Measurements from ENCODE around the gene AK4. TPM values are rescaled to one million over a fixed set of nuclear protein-coding genes. Genes with fewer than 3 reads are reported as not detected.

AK4 gene
- total RNA-seq, 1 experiment from 2014 or later = 131 TPM

- ChIA-PET CTCF (no interaction called here), POLR2A (no interaction called here)
- no peaks in the 10 kb centered on the region for H3K27me3 ChIP-seq (replicated peaks; ENCODE audit: control insufficient read depth, insufficient read depth, low read length)
- H3K27ac Mint-ChIP-seq (ENCODE audit: unreplicated experiment) = no peak overlapping the region
- intact Hi-C loops (cut with micrococcal nuclease; ENCODE audit: unreplicated experiment) = loop anchor here (5.0 kb wide), 1 partner anchor 1005 kb away; no protein-coding TSS in a partner anchor
- no peak overlapping the region for H3K4me3 Mint-ChIP-seq (ENCODE audit: unreplicated experiment)
- no peaks in the 10 kb centered on the region for H3K4me1 ChIP-seq
- TF ChIP-seq CTCF (IDR thresholded peaks at IDR 0.05; ENCODE audit: insufficient read depth in 1 of 2, low read depth in 1 of 2, low read length in 1 of 2, severe bottlenecking in 1 of 2, unreplicated experiment in 1 of 2) = no peak
- no peak for DNase-seq
- peaks cover 16% of the 10 kb centered on the region for H3K36me3 Mint-ChIP-seq (ENCODE audit: insufficient read depth, unreplicated experiment)
- H3K4me1 Mint-ChIP-seq (ENCODE audit: low read depth, unreplicated experiment) = no peaks in the 10 kb centered on the region
- H3K9me3 Mint-ChIP-seq (ENCODE audit: unreplicated experiment) = no peaks in the 10 kb centered on the region
- H3K27me3 Mint-ChIP-seq (ENCODE audit: insufficient read depth, unreplicated experiment) = no peaks in the 10 kb centered on the region
- H3K9me3 ChIP-seq = no peaks in the 10 kb centered on the region
- H3K36me3 ChIP-seq (ENCODE audit: control insufficient read depth, insufficient read depth, low read length) = no peaks in the 10 kb centered on the region
- no peak overlapping the region for H3K4me3 ChIP-seq (ENCODE audit: low read depth, low read length)
- BruUV-seq (replicated peaks) = no TSS peak
These were observed 89.5 kb downstream of the AK4 start for GRCh38 chr1:65237503-65237902.

DNA sequence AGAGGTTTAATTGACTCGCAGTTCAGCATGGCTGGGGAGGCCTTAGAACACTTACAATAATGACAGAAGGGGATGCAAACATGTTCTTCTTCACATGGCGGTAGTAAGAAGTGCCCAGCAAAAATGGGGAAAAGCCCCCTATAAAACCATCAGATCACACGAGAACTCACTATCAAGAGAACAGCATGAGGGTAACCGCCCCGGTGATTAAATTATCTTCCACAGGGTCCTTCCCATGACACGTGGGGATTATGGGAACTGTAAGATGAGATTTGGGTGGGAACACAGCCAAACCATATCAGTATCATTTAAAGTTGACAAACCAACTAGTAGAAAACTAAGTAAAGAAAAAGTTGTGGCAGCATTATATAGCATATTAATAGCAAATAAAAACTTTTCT is 90.0 kb downstream of the AK4 start:
- TF ChIP-seq CTCF (IDR thresholded peaks at IDR 0.05; ENCODE audit: insufficient read depth in 1 of 2, low read depth in 1 of 2, low read length in 1 of 2, severe bottlenecking in 1 of 2, unreplicated experiment in 1 of 2) = no peak
- POLR2A ChIA-PET = no interaction called here

GRCh38 chr1:65243491-65243890 is 95.5 kb downstream of the AK4 start:
- Mint-ChIP-seq H3K27ac (ENCODE audit: unreplicated experiment) (no peak overlapping the region), H3K27me3 (ENCODE audit: insufficient read depth, unreplicated experiment) (no peaks in the 10 kb centered on the region)
- no peak for TF ChIP-seq CTCF (IDR thresholded peaks at IDR 0.05; ENCODE audit: insufficient read depth in 1 of 2, low read depth in 1 of 2, low read length in 1 of 2, severe bottlenecking in 1 of 2, unreplicated experiment in 1 of 2)

More for the DNA sequence above, 90.0 kb downstream of the AK4 start:
- Histone ChIP-seq H3K36me3 (ENCODE audit: control insufficient read depth, insufficient read depth, low read length) (no peaks in the 10 kb centered on the region), H3K4me3 (ENCODE audit: low read depth, low read length) (no peak overlapping the region), H3K27me3 (replicated peaks; ENCODE audit: control insufficient read depth, insufficient read depth, low read length) (no peaks in the 10 kb centered on the region), H3K9me3 (no peaks in the 10 kb centered on the region), H3K4me1 (no peaks in the 10 kb centered on the region)
- no peak for DNase-seq
- Mint-ChIP-seq H3K27me3 (ENCODE audit: insufficient read depth, unreplicated experiment) (no peaks in the 10 kb centered on the region), H3K4me1 (ENCODE audit: low read depth, unreplicated experiment) (no peaks in the 10 kb centered on the region), H3K27ac (ENCODE audit: unreplicated experiment) (no peak overlapping the region), H3K36me3 (ENCODE audit: insufficient read depth, unreplicated experiment) (peaks cover 16% of the 10 kb centered on the region), H3K9me3 (ENCODE audit: unreplicated experiment) (no peaks in the 10 kb centered on the region), H3K4me3 (ENCODE audit: unreplicated experiment) (no peak overlapping the region)
- intact Hi-C loops (cut with micrococcal nuclease; ENCODE audit: unreplicated experiment) = loop anchor here (5.0 kb wide), 1 partner anchor 1004 kb away; no protein-coding TSS in a partner anchor
- CTCF ChIA-PET = no interaction called here
- BruUV-seq (replicated peaks) = no TSS peak

More at GRCh38 chr1:65243491-65243890, 95.5 kb downstream of the AK4 start:
- no peaks in the 10 kb centered on the region for H3K36me3 ChIP-seq (ENCODE audit: control insufficient read depth, insufficient read depth, low read length)
- H3K9me3 Mint-ChIP-seq (ENCODE audit: unreplicated experiment) = no peaks in the 10 kb centered on the region
- CTCF ChIA-PET = no interaction called here
- no TSS peak for BruUV-seq (replicated peaks)
- POLR2A ChIA-PET = interaction anchor here (0.5 kb wide), 1 partner anchor 177 kb away, joined by 3 read pairs; no protein-coding TSS in a partner anchor
- no peak overlapping the region for H3K4me3 ChIP-seq (ENCODE audit: low read depth, low read length)
- intact Hi-C loops (cut with micrococcal nuclease; ENCODE audit: unreplicated experiment) = no loop called here
- H3K27me3 ChIP-seq (replicated peaks; ENCODE audit: control insufficient read depth, insufficient read depth, low read length) = no peaks in the 10 kb centered on the region
- no peak overlapping the region for H3K4me3 Mint-ChIP-seq (ENCODE audit: unreplicated experiment)
- peaks cover 6% of the 10 kb centered on the region for H3K4me1 Mint-ChIP-seq (ENCODE audit: low read depth, unreplicated experiment)
- peaks cover 8% of the 10 kb centered on the region for H3K4me1 ChIP-seq
- no peak for DNase-seq
- no peaks in the 10 kb centered on the region for H3K9me3 ChIP-seq
- no peaks in the 10 kb centered on the region for H3K36me3 Mint-ChIP-seq (ENCODE audit: insufficient read depth, unreplicated experiment)
